ELR (cell line): ENCODE data around the gene GLIS1.
A peak's percentile ranks its signal among the peaks of the same experiment; 100 is the strongest.

Source experiments
- DNase-seq: peaks from one replicate; pipeline ENCODE4 v3.0.0-alpha.2; 2015; ENCODE audit warnings: low read depth

The GLIS1 gene

GRCh38 chr1:53678938-53679825 lies 59.8 kb downstream of the GLIS1 start:
- no peak for DNase-seq

GRCh38 chr1:53678507-53678906 lies 60.5 kb downstream of the GLIS1 start:
- no peak for DNase-seq

- no peak for DNase-seq
These were observed 60.9 kb downstream of the GLIS1 start for GRCh38 chr1:53678046-53678445.

- no peak for DNase-seq
These were observed 61.5 kb downstream of the GLIS1 start for GRCh38 chr1:53677486-53677885.

GRCh38 chr1:53672785-53673184 lies 66.2 kb downstream of the GLIS1 start:
- DNase-seq: no peak

GRCh38 chr1:53672243-53672642 lies 66.7 kb downstream of the GLIS1 start:
- DNase-seq: no peak

- DNase-seq: no peak
These were observed 69.3 kb downstream of the GLIS1 start for GRCh38 chr1:53669621-53670191.

- no peak for DNase-seq
These were observed 72.4 kb downstream of the GLIS1 start for GRCh38 chr1:53666566-53666965.

- DNase-seq: no peak
These were observed 73.0 kb downstream of the GLIS1 start for GRCh38 chr1:53665996-53666395.

GRCh38 chr1:53663529-53664300 lies 75.2 kb downstream of the GLIS1 start:
- no peak for DNase-seq

GRCh38 chr1:53662951-53663350 lies 76.0 kb downstream of the GLIS1 start:
- DNase-seq: no peak

GRCh38 chr1:53662169-53662568 lies 76.8 kb downstream of the GLIS1 start:
- no peak for DNase-seq

GRCh38 chr1:53661496-53661895 lies 77.5 kb downstream of the GLIS1 start:
- DNase-seq: no peak

- no peak for DNase-seq
These were observed 78.3 kb downstream of the GLIS1 start for GRCh38 chr1:53660666-53661065.

- DNase-seq: no peak
These were observed 79.5 kb downstream of the GLIS1 start for GRCh38 chr1:53659436-53659835.

GRCh38 chr1:53658489-53659230 lies 80.3 kb downstream of the GLIS1 start:
- DNase-seq: no peak

- no peak for DNase-seq
These were observed 81.0 kb downstream of the GLIS1 start for GRCh38 chr1:53657891-53658396.

- no peak for DNase-seq
These were observed 81.5 kb downstream of the GLIS1 start for GRCh38 chr1:53657531-53657805.

GRCh38 chr1:53656747-53657530 lies 82.0 kb downstream of the GLIS1 start:
- DNase-seq: no peak

GRCh38 chr1:53655931-53656746 lies 82.8 kb downstream of the GLIS1 start:
- DNase-seq: peak; percentile 73
